Brain microvascular endothelial cell (primary cell): ENCODE data around the gene PEAK1.

Experiments used
- DNase-seq: peaks from one replicate; pipeline ENCODE4 v3.0.0-alpha.2; 2020
- H3K27ac ChIP-seq: fragments of 250-450 bp; sonication (Bioruptor Pico); 2 replicates; pipeline ENCODE4 v1.5.1; 2020; ENCODE audit warnings: mild to moderate bottlenecking, moderate library complexity
- H3K27me3 ChIP-seq: fragments of 250-450 bp; sonication (Bioruptor Pico); replicated peaks from 2 replicates; pipeline ENCODE4 v1.5.1; 2020; ENCODE audit warnings: mild to moderate bottlenecking
- H3K36me3 ChIP-seq: fragments of 250-450 bp; sonication (Bioruptor Pico); replicated peaks from 2 replicates; pipeline ENCODE4 v1.5.1; 2020; ENCODE audit warnings: mild to moderate bottlenecking
- H3K4me3 ChIP-seq: 2 replicates; pipeline ENCODE4 v1.5.1; 2011; ENCODE audit warnings: low read depth, mild to moderate bottlenecking, control low read depth, low read length, moderate library complexity
- CTCF ChIP-seq: IDR thresholded peaks from 2 replicates; pipeline ENCODE4 v1.5.1; 2011; ENCODE audit warnings: low read depth, mild to moderate bottlenecking, moderate library complexity, low read length, control low read depth, inconsistent platforms; ENCODE audit errors: missing control alignments
- in situ Hi-C: cut with HindIII; loops from 2 replicates; pipeline ENCODE4 v1.10.0; 2017; ENCODE audit warnings: low sequenced_read_pairs, low pct_ligation_motif_present

PEAK1 gene

DNA sequence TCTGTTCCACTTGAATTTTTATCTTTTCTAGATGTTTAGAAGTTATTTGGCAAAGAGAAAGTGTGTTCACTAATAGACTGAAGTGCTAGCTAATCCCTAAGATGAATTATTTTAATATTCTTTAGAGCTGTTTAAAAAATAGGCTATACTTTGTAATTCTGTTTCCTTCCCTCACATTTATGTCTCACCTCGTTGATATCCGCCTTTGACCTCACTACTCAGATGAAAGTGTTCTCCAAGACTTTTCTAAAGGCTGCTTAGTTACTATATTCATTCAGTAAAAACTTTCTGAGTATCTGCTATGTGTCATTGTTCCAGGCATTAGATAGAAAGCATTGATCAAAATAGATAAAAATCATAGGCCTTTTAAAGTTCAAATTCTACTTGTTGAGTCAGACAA lies 39.1 kb upstream of the PEAK1 start:
- H3K27me3 ChIP-seq, result no peaks in the 10 kb centered on the region
- in situ Hi-C loops, result no loop called here
- peak overlapping the region; percentile 79 for H3K27ac ChIP-seq
- H3K4me3 ChIP-seq, result no peak overlapping the region
- no peak for TF ChIP-seq CTCF
- DNase-seq, result no peak
- peaks cover 3% of the 10 kb centered on the region for H3K36me3 ChIP-seq

- no peak for TF ChIP-seq CTCF
- no peaks in the 10 kb centered on the region for H3K27me3 ChIP-seq
- H3K27ac ChIP-seq, result peak overlapping the region; percentile 79
- no peaks in the 10 kb centered on the region for H3K36me3 ChIP-seq
- H3K4me3 ChIP-seq, result no peak overlapping the region
- peak; percentile 27 for DNase-seq
- in situ Hi-C loops, result no loop called here
Observed at GRCh38 chr15:77457905-77458265, 38.0 kb upstream of the PEAK1 start.

GRCh38 chr15:77457191-77457904 lies 37.4 kb upstream of the PEAK1 start:
- Histone ChIP-seq H3K4me3 (no peak overlapping the region), H3K27ac (peak overlapping the region; percentile 79), H3K36me3 (no peaks in the 10 kb centered on the region), H3K27me3 (no peaks in the 10 kb centered on the region)
- no peak for DNase-seq
- in situ Hi-C loops, result no loop called here
- no peak for TF ChIP-seq CTCF

DNA sequence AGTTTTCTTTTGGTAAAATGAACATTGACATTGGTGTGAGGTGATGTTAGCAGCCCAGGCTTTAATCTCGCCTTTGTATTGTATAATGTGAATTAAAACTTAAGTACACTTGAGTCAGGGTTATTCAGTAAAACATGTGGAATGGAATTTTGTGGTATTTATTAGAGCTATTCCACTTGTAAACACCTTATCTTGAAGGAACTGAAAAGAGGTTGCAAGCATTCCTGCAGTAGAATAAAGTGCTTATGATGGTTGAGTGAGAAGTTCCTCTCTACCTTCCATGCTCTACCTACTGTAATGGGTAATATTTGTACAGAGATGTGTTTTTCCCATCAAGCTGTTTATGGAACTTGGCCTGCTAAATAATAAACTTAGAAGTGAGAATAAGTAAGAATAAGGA lies 36.8 kb upstream of the PEAK1 start:
- H3K27me3 ChIP-seq, result no peaks in the 10 kb centered on the region
- no peak for TF ChIP-seq CTCF
- in situ Hi-C loops, result no loop called here
- H3K4me3 ChIP-seq, result no peak overlapping the region
- DNase-seq, result no peak
- peak overlapping the region; percentile 79 for H3K27ac ChIP-seq
- no peaks in the 10 kb centered on the region for H3K36me3 ChIP-seq

DNA sequence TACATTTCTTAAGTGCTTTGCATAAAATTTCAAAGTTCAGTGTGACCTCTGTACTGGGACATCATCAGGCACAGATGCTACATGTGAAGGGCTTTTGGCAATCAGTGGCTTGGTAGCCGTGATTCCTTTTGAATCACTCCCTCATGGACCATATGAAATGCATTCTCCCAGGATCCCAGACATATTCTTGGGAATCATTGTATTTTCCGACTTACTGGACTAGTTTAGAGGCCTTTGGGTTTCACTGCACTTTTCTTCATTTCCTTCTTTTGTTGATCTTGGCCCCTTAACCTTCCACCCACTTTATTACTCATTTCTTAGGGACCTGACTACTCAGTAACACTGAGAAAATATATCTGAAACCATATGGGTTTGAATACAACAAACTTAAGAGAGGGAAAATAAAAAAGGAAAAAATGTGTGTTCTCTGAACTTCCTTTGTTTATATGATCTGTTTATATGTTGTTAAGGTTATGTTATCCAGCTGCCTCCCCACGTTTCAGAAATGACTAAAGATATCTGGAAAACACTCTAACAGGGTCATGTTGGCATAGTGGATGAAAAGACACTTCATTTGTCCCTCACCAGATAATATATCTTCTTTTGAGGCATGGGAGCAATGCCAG lies 35.9 kb upstream of the PEAK1 start:
- peak overlapping the region; percentile 79 for H3K27ac ChIP-seq
- no peak overlapping the region for H3K4me3 ChIP-seq
- no peaks in the 10 kb centered on the region for H3K27me3 ChIP-seq
- no peak for TF ChIP-seq CTCF
- peak; percentile 55 for DNase-seq
- in situ Hi-C loops, result no loop called here
- no peaks in the 10 kb centered on the region for H3K36me3 ChIP-seq
